Measurements from ENCODE around the gene ESRRA.
A peak's percentile ranks its signal among the peaks of the same experiment; 100 is the strongest.
"Not testable (repeated sequence)": the region's sequence is repeated elsewhere in the genome, so short reads cannot be mapped to it uniquely, and the experiment has no call there.

Gene ESRRA

GRCh38 chr11:64312947-64313346, 7.6 kb downstream of the ESRRA start:
- DNase-seq (ENCODE audit: low spot score), result no peak
- FAIRE-seq, result no peak

- DNase-seq (ENCODE audit: low spot score) (no peak), FAIRE-seq (no peak)
These were observed 8.3 kb downstream of the ESRRA start for GRCh38 chr11:64313491-64314145.

DNA sequence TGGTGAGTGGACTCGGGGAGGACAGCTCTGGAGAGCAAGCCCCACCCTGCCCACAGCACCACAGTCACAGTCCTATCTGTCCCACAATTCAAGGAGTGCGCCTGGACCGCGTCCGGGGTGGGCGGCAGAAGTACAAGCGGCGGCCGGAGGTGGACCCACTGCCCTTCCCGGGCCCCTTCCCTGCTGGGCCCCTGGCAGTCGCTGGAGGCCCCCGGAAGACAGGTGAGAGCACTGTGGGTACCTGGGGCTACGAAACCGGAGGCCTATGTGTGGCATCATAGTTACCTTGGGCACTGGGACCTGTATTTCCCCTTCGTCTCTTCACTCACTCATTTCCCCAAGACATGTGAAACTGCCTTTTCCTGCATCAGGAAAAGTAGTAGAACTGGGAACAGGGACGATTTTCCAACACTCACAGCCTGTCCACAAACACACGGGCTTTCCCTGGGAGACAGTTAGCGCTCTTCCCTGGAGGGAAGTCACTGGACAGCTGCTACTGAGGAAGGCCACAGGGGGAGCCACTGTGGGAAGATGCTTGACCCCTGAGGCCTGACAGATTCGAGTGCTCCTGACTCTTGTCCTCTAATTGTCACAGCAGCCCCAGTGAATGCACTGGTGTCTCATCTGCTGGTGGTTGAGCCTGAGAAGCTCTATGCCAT, 9.0 kb downstream of the ESRRA start:
- FAIRE-seq, result no peak
- no peak for DNase-seq (ENCODE audit: low spot score)

- DNase-seq (ENCODE audit: low spot score), result no peak
- FAIRE-seq, result no peak
These were observed 9.7 kb downstream of the ESRRA start for GRCh38 chr11:64314805-64315561.

DNA sequence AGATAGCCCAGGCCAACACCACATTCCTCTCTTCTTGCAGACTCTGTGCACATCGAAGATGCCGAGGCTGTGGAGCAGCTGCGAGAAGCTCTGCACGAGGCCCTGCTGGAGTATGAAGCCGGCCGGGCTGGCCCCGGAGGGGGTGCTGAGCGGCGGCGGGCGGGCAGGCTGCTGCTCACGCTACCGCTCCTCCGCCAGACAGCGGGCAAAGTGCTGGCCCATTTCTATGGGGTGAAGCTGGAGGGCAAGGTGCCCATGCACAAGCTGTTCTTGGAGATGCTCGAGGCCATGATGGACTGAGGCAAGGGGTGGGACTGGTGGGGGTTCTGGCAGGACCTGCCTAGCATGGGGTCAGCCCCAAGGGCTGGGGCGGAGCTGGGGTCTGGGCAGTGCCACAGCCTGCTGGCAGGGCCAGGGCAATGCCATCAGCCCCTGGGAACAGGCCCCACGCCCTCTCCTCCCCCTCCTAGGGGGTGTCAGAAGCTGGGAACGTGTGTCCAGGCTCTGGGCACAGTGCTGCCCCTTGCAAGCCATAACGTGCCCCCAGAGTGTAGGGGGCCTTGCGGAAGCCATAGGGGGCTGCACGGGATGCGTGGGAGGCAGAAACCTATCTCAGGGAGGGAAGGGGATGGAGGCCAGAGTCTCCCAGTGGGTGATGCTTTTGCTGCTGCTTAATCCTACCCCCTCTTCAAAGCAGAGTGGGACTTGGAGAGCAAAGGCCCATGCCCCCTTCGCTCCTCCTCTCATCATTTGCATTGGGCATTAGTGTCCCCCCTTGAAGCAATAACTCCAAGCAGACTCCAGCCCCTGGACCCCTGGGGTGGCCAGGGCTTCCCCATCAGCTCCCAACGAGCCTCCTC, 10.6 kb downstream of the ESRRA start:
- not testable (repeated sequence) for FAIRE-seq; DNase-seq (ENCODE audit: low spot score)

- DNase-seq (ENCODE audit: low spot score) (peak; percentile 22), FAIRE-seq (no peak)
These were observed 11.5 kb downstream of the ESRRA start for GRCh38 chr11:64316672-64317324.

DNA sequence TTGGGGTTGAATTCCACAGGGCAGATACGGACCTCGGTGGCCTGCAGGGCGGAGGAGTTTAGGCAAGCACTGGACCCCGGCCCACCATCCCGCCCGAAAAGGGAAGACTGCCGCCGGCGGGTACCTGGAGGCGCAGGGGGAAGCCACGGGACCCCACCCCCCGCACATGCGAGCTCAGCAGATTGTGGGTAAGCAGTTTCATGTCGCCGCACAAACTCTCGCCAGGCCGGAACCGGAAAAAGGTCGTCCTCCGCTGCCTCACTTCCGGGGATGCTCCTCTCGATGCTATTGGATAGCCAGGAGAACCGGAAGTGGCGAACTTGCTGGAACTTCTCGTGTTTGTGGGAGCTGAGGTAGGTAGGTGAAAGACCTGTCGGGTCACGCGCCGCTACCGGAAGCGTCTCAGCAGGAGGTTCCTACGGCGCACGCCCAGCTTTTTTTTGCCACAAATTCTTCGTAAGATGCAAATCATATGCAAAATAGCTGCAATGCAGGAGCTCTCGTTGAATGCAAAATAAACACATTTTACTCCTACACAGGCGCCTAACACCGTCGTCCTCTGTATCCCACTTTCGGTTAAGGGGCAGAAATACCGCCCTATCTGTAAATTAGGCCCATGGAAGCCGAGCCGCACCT, 12.1 kb downstream of the ESRRA start, which contains the start of gene TRMT112:
Gene TRMT112 (minus strand): TSS at position 235 of the 636 bp plus-strand sequence. CDS start 33 bp downstream, at position 202.
- DNase-seq (ENCODE audit: low spot score) (peak; percentile 97), FAIRE-seq (peak; percentile 88)

GRCh38 chr11:64317961-64318765, 12.8 kb downstream of the ESRRA start, which contains the start of gene PRDX5:
Gene PRDX5, plus strand, starts transcription at chr11:64318121. Its CDS starts 95 bp downstream, at chr11:64318216.
- FAIRE-seq, result no peak
- peak; percentile 93 for DNase-seq (ENCODE audit: low spot score)

DNA sequence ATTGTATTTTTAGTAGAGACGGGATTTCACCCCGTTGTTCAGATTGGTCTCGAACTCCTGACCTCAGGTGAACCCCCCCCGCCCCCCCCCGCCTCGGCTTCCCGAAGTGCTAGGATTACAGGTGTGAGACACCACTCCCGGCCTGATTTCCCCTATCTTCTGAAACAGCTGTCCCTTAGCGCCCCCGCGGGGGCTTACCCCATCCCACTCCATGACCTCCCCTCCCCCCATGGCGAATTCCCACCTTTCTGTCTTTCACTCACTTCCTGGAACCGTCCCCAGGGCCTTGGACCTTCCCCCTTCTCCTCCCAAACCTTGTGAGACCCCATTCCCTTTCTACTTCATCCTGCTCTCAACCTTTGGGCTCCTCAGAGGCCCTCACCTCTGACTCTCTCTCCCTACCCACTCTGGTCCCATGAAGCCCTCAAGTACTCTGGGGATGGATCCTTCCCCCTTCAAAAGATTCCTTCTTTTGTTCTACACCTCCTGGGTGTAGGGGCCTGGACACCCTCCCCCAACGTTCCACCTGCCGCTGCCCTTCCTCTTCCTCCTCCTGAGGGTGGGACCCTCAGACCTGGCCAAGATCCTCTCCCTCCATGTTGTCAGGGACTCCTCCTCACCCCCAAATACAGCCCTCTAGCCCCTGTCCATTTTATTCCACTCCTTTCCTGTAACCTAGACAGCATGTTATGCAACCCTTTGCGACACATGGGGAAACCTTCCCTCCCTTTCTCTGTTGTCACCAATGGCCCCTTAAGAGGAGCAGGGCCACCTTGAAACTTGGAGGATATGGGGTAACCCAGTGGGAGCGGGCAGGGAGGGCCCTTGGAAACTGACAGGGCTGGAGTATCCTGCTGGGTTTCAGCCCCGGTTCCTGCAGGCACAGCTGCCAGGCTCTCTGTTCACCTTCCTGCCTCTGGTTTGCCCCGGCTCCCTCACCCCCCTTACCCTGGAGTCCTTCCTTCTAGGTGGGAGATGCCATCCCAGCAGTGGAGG, 13.7 kb downstream of the ESRRA start:
- DNase-seq (ENCODE audit: low spot score), result no peak
- FAIRE-seq, result no peak

DNA sequence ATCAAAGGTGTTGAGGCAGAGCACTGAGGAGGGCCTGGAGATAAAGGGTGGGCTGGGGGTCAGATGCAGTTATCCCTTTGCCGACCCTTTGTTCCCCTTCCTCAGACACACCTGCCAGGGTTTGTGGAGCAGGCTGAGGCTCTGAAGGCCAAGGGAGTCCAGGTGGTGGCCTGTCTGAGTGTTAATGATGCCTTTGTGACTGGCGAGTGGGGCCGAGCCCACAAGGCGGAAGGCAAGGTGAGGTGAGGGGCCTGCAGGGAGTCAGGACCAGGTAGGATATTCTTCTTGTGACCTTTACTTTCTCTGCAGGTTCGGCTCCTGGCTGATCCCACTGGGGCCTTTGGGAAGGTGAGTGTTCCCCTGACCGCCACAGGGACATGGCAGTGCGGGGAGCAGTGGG, 15.2 kb downstream of the ESRRA start:
- DNase-seq (ENCODE audit: low spot score) (no peak), FAIRE-seq (no peak)

GRCh38 chr11:64321026-64321425, 15.7 kb downstream of the ESRRA start:
- FAIRE-seq (no peak), DNase-seq (ENCODE audit: low spot score) (no peak)

DNA sequence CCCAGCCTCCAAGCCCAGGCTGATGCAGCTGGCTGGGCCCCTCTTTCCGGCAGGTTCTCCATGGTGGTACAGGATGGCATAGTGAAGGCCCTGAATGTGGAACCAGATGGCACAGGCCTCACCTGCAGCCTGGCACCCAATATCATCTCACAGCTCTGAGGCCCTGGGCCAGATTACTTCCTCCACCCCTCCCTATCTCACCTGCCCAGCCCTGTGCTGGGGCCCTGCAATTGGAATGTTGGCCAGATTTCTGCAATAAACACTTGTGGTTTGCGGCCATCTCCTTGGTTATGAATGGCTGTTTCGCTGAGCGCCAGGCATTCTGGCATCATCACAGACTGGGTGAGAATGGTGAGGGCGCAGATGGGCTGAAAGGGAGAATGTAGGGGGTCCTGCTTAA, 16.2 kb downstream of the ESRRA start:
- peak; percentile 5 for DNase-seq (ENCODE audit: low spot score)
- no peak for FAIRE-seq

DNA sequence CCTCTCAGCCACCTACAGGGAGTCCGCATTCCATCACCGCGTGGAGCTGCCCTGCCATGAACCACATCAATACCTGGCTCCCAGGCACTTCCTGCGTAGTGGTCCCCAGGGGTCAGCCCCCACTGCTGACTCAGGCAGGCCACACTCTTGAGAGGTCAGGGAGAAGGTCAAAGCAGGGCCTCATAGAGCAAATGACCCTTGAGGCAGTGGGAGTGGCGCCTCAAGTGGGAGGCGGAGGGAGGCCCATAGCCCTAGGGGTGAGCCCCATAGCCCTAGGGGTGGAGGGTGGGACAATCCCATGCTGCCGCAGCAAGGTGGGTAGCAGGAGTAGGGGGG, 17.6 kb downstream of the ESRRA start:
- no peak for FAIRE-seq
- DNase-seq (ENCODE audit: low spot score), result no peak

GRCh38 chr11:64323373-64323772, 18.0 kb downstream of the ESRRA start:
- DNase-seq (ENCODE audit: low spot score), result no peak

GRCh38 chr11:64323984-64324383, 18.7 kb downstream of the ESRRA start:
- DNase-seq (ENCODE audit: low spot score); FAIRE-seq: not testable (repeated sequence)

More at GRCh38 chr11:64323373-64323772, 18.0 kb downstream of the ESRRA start:
- no peak for FAIRE-seq

GRCh38 chr11:64324692-64325469, 19.6 kb downstream of the ESRRA start:
- FAIRE-seq (no peak), DNase-seq (ENCODE audit: low spot score) (no peak)

GRCh38 chr11:64327375-64327774, 22.1 kb downstream of the ESRRA start:
- FAIRE-seq, result no peak
- no peak for DNase-seq (ENCODE audit: low spot score)
